ENCODE measurements around the gene QTRT2.

QTRT2 gene

DNA sequence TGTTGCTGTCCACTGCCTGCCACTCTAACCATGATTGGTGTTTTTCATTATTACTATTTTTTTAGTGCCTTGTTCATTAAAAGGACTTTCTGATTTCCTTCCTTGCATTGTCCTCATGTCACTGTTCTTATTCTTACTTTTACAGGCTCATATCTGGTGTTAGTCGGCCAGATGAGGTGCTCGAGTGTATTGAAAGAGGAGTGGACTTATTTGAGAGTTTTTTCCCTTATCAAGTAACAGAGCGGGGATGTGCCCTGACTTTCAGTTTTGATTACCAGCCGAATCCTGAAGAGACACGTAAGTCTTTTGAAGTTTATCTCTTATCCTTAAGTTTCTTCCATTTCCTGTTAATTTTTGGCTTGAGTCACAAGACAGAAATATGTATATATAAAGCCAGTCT lies 23.2 kb downstream of the QTRT2 start:
- DNase-seq, result no peak

- DNase-seq, result no peak
Observed at GRCh38 chr3:114080201-114080600, 23.7 kb downstream of the QTRT2 start.

- no peak for DNase-seq
Observed at GRCh38 chr3:114081037-114081436, 24.5 kb downstream of the QTRT2 start.

DNA sequence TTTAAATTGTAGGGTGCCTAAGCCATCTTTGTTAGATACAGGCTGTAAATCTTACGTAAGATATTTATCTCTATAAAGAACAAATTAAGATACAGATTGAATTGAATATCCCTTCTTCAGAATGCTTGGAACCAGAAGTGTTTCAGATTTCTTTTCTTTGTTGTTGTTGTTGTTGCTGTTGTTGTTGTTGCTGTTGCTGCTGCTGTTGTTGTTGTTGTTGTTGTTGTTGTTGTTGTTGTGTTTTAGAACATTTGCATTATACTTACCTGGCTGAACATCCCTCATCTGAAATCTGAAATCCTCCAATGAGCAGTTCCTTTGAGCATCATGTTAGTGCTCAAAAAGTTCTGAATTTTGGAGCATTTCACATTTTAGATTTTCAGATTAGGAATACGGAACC lies 26.6 kb downstream of the QTRT2 start:
- DNase-seq, result no peak

DNA sequence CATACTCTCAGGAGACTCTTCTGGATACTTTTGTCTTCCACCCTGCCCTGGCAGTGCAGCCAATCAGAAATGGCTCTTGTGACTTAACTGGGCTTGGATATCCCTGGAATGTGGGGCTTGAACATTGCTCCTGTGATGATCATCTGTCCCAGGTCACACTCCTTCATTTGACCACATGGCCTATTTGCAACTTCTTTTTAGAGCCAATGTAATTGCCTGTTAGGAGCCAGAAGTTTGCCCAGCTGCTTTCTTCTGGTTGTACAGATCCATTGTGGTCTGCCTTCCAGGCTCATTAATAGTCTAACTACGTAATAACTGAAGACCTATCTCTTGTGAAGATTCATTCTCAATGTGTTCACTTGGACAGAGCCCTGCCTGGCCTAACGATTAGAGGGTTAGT lies 29.8 kb downstream of the QTRT2 start:
- no peak for DNase-seq

GRCh38 chr3:114089675-114090074 lies 33.1 kb downstream of the QTRT2 start:
- no peak for DNase-seq

DNA sequence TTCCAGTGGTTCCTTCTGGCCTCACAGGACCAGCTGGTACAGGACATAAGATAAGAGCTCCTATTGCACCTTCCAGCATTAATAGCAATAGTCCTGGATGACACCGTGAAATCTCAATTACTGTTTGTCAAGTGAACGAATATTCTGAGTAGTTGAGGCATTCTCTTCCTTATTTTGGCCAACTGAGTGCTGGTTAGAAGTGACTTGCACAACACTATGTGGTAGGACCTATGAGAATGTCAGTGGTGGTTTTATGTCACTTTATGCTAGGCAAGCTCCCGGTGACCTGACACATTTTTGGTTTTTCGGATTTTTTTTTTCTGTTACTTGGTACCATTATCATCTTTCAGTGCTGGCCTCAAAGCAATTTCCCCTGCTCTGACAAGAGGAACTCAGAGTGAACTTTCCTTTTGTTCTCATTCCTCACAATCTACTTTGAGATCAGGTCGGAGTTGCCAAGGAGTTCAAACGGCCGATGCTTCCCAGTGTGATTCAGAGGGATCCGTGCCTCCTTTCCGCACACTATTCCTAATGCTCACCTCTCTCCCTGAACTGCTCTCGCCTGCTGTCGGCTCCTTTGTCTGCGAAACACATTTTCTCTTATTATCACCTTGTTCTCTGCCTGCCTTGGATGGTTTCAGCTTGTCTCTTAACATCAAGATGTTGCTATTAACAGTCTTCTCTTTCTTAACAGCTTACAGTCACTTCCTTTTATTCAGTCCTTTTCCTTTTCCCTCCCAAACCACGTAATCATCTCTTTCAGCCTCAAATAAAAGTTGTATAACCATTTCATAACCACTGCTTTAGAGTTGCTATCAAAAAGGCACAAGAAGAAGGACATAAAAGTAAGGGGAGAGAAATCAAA lies 35.8 kb downstream of the QTRT2 start:
- DNase-seq, result no peak

DNA sequence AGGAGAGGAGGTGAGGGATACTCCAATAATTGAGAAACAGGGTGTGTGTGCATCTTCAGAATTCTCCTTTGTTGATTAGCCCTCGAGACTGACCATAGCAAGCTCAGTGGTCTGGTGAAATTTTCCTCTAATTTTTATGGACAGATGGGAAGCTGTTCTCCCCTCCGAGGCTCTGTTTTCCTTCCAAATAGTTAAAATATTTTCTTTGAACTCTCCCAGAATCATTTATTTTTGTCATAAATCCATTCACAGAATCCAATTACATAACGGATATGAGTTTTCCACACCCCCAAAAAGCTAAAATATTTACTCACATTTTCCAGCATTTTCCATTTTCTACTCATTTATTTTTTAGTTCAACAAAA lies 36.5 kb downstream of the QTRT2 start:
- no peak for DNase-seq

DNA sequence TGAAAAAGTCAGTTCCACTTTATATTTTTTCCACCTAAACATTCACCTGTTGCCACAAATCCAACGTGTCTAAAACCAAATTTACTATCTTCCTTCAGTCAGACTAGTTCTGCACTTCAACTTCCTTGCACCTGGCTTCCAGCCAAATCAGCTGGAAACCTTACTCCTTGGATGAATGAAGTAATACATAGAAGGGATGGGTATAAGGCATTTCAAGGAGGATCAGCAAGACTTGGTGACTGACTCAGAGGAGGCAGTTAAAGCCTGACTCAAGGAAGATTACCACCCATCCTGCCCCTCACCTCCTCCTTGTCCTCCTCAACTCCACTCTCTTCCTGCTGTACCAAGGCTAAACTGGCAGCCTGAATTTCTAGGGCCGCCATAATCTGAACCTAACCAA lies 37.1 kb downstream of the QTRT2 start:
- DNase-seq, result no peak

DNA sequence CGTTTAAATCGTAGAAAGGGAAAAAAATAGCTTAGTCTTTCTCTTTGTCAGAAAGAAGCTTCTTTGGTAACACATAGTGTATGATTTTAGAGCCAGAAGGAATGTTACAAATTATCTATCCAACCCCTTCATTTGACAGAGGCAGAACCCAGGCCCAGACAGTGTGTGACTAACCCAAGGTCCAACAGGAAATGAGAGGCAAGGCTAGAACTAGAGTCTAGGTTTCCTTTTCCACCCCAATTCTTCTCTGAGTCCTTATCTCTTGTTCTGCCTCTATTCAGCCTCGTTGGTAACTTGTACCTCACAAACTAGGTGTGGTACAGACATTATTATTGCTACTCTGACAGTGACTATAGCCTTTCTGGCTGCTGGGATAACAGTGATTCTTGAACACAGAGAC lies 39.3 kb downstream of the QTRT2 start:
- no peak for DNase-seq

GRCh38 chr3:114101101-114101500 lies 44.6 kb downstream of the QTRT2 start:
- no peak for DNase-seq

DNA sequence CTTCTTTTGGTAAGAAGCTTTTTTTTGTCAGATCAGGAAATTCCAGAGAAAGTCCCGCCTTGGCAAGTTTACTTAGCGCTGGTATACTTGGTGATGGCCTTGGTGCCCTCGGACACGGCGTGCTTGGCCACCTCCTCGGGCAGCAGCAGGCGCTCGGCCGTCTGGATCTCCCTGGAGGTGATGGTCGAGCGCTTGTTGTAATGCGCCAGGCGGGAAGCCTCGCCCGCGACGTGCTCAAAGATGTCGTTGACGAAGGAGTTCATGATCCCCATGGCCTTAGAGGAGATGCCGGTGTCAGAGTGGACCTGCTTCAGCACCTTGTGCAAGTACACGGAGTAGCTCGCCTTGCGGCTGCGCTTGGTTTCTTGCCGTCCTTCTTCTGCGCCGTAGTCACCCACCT lies 46.6 kb downstream of the QTRT2 start:
- DNase-seq, result no peak

DNA sequence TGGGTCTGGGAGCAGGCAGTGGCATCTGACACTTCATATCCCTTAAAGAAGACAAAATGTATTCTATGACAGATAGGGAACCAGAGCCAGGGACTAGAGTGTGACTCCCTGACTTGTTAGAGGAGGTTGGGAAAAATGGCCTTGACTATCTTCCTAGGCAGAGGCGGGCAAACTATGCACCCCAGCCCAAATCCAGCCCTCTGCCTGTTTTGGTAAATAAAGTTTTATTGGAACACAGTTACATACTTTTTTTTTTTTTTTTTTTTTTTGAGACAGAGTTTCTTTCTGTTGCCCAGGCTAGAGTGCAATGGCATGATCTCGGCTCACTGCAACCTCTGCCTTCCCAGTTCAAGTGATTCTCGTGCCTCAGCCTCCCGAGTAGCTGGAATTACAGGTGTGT lies 47.3 kb downstream of the QTRT2 start:
- DNase-seq, result no peak

DNA sequence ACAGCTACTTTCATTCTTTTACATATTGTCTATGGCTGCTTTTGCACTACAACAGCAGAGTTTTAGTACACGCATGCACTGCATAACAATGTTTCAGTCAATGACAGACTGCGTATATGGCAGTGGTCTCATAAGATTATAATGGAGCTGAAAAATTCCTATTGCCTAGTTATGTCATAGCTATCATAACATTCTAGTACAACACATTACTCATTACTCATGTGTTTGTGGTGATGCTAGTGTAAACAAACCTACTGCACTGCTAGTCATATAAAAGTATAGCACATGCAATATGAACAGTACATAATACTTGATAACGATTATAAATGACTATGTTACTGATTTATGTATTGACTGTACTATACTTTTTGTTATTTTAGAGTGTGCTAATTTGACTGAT lies 47.9 kb downstream of the QTRT2 start:
- no peak for DNase-seq

- no peak for DNase-seq
Observed at GRCh38 chr3:114108137-114108536, 51.6 kb downstream of the QTRT2 start.

DNA sequence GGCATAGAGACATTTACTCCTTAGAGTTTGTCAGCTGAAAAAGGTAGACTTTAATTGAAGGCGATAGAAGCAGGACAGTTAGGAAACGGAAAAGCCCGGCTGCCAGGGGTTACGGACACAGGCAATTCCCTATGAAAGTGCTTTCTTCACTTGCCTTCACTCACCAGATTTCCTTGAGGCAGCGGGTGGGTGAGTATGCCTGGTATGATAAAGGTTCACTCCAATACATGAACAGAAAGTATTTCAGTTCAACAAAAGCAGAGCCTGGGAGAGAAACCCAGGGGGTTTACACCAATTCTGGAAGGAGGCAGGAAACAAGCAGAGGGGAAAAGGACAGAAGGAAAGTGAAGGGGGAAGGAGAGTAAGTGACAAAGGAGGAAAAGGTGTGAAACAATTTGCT lies 53.9 kb downstream of the QTRT2 start:
- DNase-seq, result no peak

GRCh38 chr3:114111060-114111770 lies 54.7 kb downstream of the QTRT2 start:
- DNase-seq, result no peak

GRCh38 chr3:114112696-114113095 lies 56.2 kb downstream of the QTRT2 start:
- DNase-seq, result no peak

- no peak for DNase-seq
Observed at GRCh38 chr3:114114719-114115118, 58.2 kb downstream of the QTRT2 start.

DNA sequence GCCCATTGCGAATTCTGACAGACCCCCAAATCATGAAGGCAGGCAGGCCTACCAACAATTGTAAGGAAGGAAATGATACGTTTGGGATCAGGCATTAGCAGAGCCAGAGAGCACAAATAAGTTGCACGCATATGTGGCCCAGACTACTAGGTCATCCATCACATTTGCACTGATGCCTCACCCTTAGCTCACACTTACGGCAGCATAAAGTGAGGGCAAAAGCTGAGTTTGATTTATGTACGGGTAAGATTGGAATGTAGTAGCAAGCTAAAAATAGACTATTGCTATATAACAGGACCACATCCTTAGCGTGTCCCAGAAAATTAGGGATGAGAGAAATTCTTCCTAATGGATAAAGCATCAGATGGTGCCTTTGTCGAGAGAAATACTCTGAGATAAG lies 58.6 kb downstream of the QTRT2 start:
- DNase-seq, result no peak

DNA sequence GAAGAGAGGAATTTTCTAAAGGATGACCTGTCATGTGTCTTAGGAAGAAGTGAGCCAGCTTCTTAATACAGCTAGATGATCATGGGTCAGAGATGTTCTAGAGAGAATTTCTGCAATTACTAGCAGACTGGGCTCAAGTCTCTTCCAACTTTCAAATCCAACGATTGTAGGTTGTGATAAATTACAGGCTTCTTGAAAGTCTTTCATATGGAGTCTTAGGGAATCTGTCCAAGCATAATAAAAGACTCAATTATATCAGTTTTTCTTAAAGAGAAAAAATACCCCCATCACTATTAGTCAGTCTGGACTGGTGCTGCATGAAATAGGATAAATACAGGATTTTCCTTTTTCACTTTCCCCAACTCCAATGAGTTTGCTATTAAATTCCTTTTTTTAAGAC lies 63.2 kb downstream of the QTRT2 start:
- no peak for DNase-seq

DNA sequence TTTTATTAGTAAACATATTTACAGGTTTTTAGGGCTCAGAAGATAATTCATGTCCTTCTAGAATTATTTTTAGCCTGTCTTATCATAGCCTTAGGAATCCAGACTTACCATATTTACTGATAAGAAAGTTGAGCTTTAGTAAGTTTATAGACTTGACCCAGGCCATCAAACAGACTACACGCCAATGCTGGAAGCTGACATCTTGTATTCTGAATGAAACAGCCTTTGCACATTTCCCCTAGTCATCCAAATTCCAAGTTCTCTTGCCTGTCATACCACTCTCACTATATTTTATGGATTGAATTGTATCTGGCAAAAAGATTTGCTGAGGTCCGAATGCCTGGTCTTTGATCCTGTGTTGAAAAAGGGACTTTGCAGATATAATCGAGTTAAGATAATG lies 63.7 kb downstream of the QTRT2 start:
- DNase-seq, result no peak

DNA sequence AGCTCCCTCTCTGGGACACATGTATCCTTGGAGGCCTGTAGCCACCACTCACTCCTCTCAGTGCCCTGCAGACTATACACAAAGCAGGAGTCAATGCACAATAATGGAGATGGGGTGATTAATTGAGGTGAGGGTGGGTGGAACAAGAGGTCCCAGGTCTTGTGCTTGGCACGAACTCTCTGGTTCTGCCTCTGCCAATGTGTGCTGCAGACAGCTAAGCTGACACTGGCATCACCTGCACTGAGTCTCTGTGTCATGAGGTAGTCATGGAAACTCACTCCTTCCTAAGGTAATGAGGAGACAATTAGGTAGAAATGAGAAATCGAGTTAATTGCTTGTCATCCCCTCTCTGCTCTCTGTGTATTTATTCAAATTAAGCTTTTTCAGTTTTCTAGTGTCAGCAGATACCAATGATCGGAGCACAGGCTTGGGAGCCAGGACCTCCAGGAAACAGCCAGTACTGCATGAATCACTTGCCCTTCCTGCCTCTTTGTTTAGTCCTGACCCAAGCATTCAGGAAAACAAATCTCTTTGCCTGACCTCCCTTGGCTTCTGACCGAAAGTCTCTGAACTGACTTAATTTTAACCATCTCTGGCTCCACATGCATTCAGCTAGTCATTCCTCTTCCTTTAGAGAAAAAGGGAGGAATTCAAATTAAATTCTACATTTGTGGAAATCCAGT lies 65.6 kb downstream of the QTRT2 start:
- no peak for DNase-seq

DNA sequence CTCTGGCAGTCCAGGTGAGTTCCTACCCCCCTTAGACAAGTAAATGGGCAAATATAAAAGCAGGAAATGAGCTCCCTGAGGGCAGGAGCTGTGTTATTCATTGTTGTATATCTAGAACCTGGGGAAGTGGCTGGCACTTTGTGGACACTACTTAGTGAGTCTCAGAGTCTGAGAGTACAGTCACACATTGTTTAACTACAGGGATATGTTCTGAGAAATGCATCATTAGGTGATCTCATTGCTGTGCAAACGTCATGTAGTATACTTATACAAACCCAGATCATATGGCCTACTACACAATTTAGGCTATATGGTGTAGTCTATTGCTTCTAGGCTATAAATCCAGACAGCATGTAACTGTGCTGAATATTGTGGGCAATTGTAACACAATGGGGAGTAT lies 69.9 kb downstream of the QTRT2 start:
- DNase-seq, result no peak
